Neural cell (in vitro differentiated cells): ENCODE data around the gene PODXL2. TPM values are rescaled to one million over a fixed set of nuclear protein-coding genes. Genes with fewer than 3 reads are reported as not detected.

Source experiments
- H2AFZ ChIP-seq: fragments of 200-600, 300-800 bp; sonication (generic), shearing (Covaris generic); 2 replicates; pipeline ENCODE4 v1.6.0; 2014; ENCODE audit warnings: low read depth, mild to moderate bottlenecking, antibody characterized with exemption, low read length, moderate library complexity
- H3F3A ChIP-seq: fragments of 200-600 bp; shearing (Covaris generic); 2 replicates; pipeline ENCODE4 v1.6.1; 2016; ENCODE audit warnings: mild to moderate bottlenecking, moderate library complexity, mixed read lengths, antibody characterized with exemption, low read length; ENCODE audit not compliant: insufficient read depth, poor library complexity, severe bottlenecking
- H3K27ac ChIP-seq: fragments of 200-600, 300-800 bp; sonication (generic), shearing (Covaris generic); 2 replicates; pipeline ENCODE4 v1.5.1; 2014; ENCODE audit warnings: mild to moderate bottlenecking, low read length, moderate library complexity
- H3K27me3 ChIP-seq: fragments of 300-800, 200-600 bp; sonication (generic), shearing (Covaris generic); 2 replicates; pipeline ENCODE4 v1.6.0; 2014; ENCODE audit warnings: mild to moderate bottlenecking, low read depth, low read length, moderate library complexity; ENCODE audit not compliant: insufficient read depth
- H3K36me3 ChIP-seq: fragments of 300-800, 200-600 bp; sonication (generic), shearing (Covaris generic); 2 replicates; pipeline ENCODE4 v1.5.1; 2014; ENCODE audit warnings: mild to moderate bottlenecking, antibody characterized with exemption, low read length, moderate library complexity; ENCODE audit not compliant: insufficient read depth
- H3K4me2 ChIP-seq: fragments of 300-800, 200-600 bp; sonication (generic), shearing (Covaris generic); 2 replicates; pipeline ENCODE4 v1.6.0; 2014; ENCODE audit warnings: mild to moderate bottlenecking, low read length
- H3K4me3 ChIP-seq: fragments of 300-800, 200-600 bp; sonication (generic), shearing (Covaris generic); 2 replicates; pipeline ENCODE4 v1.5.1; 2014; ENCODE audit warnings: mild to moderate bottlenecking, low read length, moderate library complexity
- H3K79me2 ChIP-seq: fragments of 200-600 bp; shearing (Covaris generic); replicated peaks from 2 replicates; pipeline ENCODE4 v1.6.0; 2014; ENCODE audit warnings: mild to moderate bottlenecking, low read length, moderate library complexity; ENCODE audit not compliant: insufficient read depth
- H3K9ac ChIP-seq: fragments of 300-800, 200-600 bp; sonication (generic), shearing (Covaris generic); 2 replicates; pipeline ENCODE4 v1.6.1; 2016; ENCODE audit warnings: mild to moderate bottlenecking, low read length, mixed read lengths
- H3K9me2 ChIP-seq: fragments of 200-600 bp; shearing (Covaris generic); 2 replicates; pipeline ENCODE4 v1.6.1; 2016; ENCODE audit warnings: mild to moderate bottlenecking, low read length, mixed read lengths; ENCODE audit not compliant: insufficient read depth
- H3K9me3 ChIP-seq: fragments of 200-600, 300-800 bp; sonication (generic), shearing (Covaris generic); 2 replicates; pipeline ENCODE4 v1.6.1; 2016; ENCODE audit warnings: mild to moderate bottlenecking, mixed run types, low read length, moderate library complexity, mixed read lengths
- H4K20me1 ChIP-seq: fragments of 200-600 bp; shearing (Covaris generic); 2 replicates; pipeline ENCODE4 v1.6.1; 2016; ENCODE audit warnings: mild to moderate bottlenecking, mixed run types; ENCODE audit not compliant: insufficient read depth
- EP300 ChIP-seq: fragments of 450-650 bp; conservative IDR thresholded peaks from 2 replicates; pipeline ENCODE4 v1.6.1; 2014; ENCODE audit warnings: antibody characterized with exemption, mild to moderate bottlenecking, moderate library complexity; ENCODE audit not compliant: poor library complexity, severe bottlenecking
- EZH2 ChIP-seq: fragments of 200-600, 300-800 bp; shearing (Covaris generic), sonication (generic); IDR thresholded peaks from 2 replicates; pipeline ENCODE4 v1.6.1; 2014; ENCODE audit warnings: antibody characterized with exemption, low read length, borderline replicate concordance, mild to moderate bottlenecking; ENCODE audit not compliant: insufficient read depth, poor library complexity, severe bottlenecking
- MXI1 ChIP-seq: fragments of 450-650 bp; conservative IDR thresholded peaks from 2 replicates; pipeline ENCODE4 v1.6.1; 2014; ENCODE audit warnings: antibody characterized with exemption, mild to moderate bottlenecking; ENCODE audit not compliant: poor library complexity, severe bottlenecking
- POLR2AphosphoS5 ChIP-seq: IDR thresholded peaks from 2 replicates; pipeline ENCODE4 v1.6.1; 2012
- RAD21 ChIP-seq: fragments of 450-650 bp; conservative IDR thresholded peaks from 2 replicates; pipeline ENCODE4 v1.6.1; 2014; ENCODE audit warnings: antibody characterized with exemption, mild to moderate bottlenecking, moderate library complexity
- TAF1 ChIP-seq: IDR thresholded peaks from 2 replicates; pipeline ENCODE4 v1.6.1; 2012; ENCODE audit warnings: low read depth
- polyA plus RNA-seq: library from polyadenylated mRNA; depleted of rRNA; stranded (reverse); fragments of >200 nt; gene quantifications from 2 replicates; pipeline ENCODE4 v1.2.3, GENCODE V29; 2014
- TF ChIP-seq, protein P1 (sequence below): IDR thresholded peaks from 2 replicates; pipeline ENCODE4 v1.6.1; 2012; ENCODE audit warnings: borderline replicate concordance
- TF ChIP-seq, protein P2 (sequence below): fragments of 450-650 bp; IDR thresholded peaks from 2 replicates; pipeline ENCODE4 v1.5.1; 2014; ENCODE audit warnings: antibody characterized with exemption, mild to moderate bottlenecking, moderate library complexity; ENCODE audit not compliant: poor library complexity, severe bottlenecking

The PODXL2 gene
- polyA plus RNA-seq, 1 donor from 2014 or later: 266 TPM

DNA sequence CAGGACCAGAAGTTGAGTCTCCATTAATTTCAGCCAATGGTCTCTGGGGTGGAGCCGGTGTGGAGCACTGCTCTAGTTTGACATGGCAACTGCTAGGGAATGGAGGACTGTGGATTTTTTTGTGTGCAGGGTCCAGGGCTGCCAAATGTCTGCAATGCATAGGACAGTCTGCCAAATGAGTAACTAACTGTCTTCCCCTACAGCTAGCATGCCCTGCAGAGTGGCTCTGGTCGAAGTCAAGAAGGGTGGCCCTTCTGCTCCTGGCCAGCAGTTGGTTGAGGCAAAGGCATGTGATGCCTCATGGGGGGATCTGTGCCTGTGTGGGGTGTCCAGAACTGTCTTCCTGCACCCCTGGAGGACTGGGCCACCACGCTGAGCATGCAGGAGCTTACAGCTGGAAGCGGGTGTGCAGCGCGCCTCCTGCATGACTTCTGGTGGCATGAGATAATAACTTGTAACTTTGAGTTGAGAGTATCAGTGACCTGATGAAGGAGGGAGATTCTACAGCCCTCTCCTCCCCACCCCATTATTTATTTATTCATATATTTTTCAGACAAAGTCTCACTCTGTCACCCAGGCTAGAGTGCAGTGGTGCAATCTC is 43.1 kb upstream of the PODXL2 start:
- Histone ChIP-seq H3K4me2 (no peak overlapping the region), H3K27ac (no peak overlapping the region), H3K79me2 (peaks cover 12% of the 10 kb centered on the region), H3K9me2 (no peaks in the 10 kb centered on the region), H2AFZ (no peak overlapping the region), H3K36me3 (no peaks in the 10 kb centered on the region), H3K9ac (no peak overlapping the region), H3F3A (no peaks in the 10 kb centered on the region), H4K20me1 (no peaks in the 10 kb centered on the region), H3K27me3 (no peaks in the 10 kb centered on the region), H3K4me3 (no peak overlapping the region), H3K9me3 (no peaks in the 10 kb centered on the region)
- TF ChIP-seq EZH2 (no peak), POLR2AphosphoS5 (no peak), TAF1 (no peak), RAD21 (no peak), MXI1 (no peak)
- TF ChIP-seq, protein P1, sequence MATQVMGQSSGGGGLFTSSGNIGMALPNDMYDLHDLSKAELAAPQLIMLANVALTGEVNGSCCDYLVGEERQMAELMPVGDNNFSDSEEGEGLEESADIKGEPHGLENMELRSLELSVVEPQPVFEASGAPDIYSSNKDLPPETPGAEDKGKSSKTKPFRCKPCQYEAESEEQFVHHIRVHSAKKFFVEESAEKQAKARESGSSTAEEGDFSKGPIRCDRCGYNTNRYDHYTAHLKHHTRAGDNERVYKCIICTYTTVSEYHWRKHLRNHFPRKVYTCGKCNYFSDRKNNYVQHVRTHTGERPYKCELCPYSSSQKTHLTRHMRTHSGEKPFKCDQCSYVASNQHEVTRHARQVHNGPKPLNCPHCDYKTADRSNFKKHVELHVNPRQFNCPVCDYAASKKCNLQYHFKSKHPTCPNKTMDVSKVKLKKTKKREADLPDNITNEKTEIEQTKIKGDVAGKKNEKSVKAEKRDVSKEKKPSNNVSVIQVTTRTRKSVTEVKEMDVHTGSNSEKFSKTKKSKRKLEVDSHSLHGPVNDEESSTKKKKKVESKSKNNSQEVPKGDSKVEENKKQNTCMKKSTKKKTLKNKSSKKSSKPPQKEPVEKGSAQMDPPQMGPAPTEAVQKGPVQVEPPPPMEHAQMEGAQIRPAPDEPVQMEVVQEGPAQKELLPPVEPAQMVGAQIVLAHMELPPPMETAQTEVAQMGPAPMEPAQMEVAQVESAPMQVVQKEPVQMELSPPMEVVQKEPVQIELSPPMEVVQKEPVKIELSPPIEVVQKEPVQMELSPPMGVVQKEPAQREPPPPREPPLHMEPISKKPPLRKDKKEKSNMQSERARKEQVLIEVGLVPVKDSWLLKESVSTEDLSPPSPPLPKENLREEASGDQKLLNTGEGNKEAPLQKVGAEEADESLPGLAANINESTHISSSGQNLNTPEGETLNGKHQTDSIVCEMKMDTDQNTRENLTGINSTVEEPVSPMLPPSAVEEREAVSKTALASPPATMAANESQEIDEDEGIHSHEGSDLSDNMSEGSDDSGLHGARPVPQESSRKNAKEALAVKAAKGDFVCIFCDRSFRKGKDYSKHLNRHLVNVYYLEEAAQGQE: no peak
- TF ChIP-seq, protein P2, sequence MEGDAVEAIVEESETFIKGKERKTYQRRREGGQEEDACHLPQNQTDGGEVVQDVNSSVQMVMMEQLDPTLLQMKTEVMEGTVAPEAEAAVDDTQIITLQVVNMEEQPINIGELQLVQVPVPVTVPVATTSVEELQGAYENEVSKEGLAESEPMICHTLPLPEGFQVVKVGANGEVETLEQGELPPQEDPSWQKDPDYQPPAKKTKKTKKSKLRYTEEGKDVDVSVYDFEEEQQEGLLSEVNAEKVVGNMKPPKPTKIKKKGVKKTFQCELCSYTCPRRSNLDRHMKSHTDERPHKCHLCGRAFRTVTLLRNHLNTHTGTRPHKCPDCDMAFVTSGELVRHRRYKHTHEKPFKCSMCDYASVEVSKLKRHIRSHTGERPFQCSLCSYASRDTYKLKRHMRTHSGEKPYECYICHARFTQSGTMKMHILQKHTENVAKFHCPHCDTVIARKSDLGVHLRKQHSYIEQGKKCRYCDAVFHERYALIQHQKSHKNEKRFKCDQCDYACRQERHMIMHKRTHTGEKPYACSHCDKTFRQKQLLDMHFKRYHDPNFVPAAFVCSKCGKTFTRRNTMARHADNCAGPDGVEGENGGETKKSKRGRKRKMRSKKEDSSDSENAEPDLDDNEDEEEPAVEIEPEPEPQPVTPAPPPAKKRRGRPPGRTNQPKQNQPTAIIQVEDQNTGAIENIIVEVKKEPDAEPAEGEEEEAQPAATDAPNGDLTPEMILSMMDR: no peak

DNA sequence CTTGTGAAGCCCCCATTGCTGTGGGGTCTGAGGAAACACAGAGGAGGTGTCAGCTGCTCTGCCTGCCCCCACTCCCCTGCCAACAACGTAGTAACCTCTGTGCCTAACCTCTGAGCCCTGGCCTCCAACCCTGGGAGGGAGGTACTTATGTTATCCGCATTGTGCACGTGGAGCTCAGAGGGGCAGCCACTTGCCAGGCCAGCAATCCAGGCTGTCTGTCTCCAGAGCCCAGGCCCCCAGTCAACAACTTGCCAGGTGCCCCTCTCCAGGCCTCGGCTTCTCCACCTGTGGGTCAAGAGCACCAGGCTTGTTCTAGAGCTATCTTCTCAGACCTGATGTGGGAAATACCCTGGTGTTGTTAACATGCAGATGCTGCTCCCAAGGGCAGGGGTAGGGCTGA is 41.1 kb upstream of the PODXL2 start:
- Histone ChIP-seq H3K79me2 (peaks cover 12% of the 10 kb centered on the region), H3K9me3 (no peaks in the 10 kb centered on the region), H2AFZ (no peak overlapping the region), H3K9me2 (no peaks in the 10 kb centered on the region), H3K27ac (no peak overlapping the region), H3K4me2 (no peak overlapping the region), H3K9ac (no peak overlapping the region), H3F3A (no peaks in the 10 kb centered on the region), H3K4me3 (no peak overlapping the region), H3K36me3 (no peaks in the 10 kb centered on the region), H3K27me3 (no peaks in the 10 kb centered on the region), H4K20me1 (no peaks in the 10 kb centered on the region)
- TF ChIP-seq EZH2 (no peak), MXI1 (no peak), POLR2AphosphoS5 (no peak), EP300 (no peak), TAF1 (no peak), RAD21 (no peak)
- TF ChIP-seq, protein P2: no peak
